B cell (primary cell): ENCODE data around the gene BEST1. TPM values are rescaled to one million over a fixed set of nuclear protein-coding genes. Genes with fewer than 3 reads are reported as not detected.

Experiments used
- ATAC-seq: fragments of 200-7000 bp; cut with Tn5 transposase; one replicate; pipeline ENCODE4 v1.10.0; 2021; ENCODE audit warnings: low read depth, mild to moderate bottlenecking, moderate number of reproducible peaks, moderate library complexity
- CTCF ChIA-PET: fragments of 350-600 bp; sonication (Branson Sonifier 250); formaldehyde crosslinking; loops from one replicate; lab custom pipeline; 2021; ENCODE audit warnings: antibody characterized with exemption, inconsistent platforms; lab: Charles Lee
- POLR2A ChIA-PET: fragments of 350-600 bp; sonication (Branson Sonifier 250); formaldehyde crosslinking; loops from one replicate; lab custom pipeline; 2021; ENCODE audit warnings: antibody characterized with exemption; lab: Charles Lee
- DNase-seq: peaks from one replicate; pipeline ENCODE4 v3.0.0; 2013
- H2AFZ ChIP-seq: 2 replicates; pipeline ENCODE4 v1.6.1; 2012; ENCODE audit warnings: mild to moderate bottlenecking, low read depth, low read length; ENCODE audit not compliant: insufficient read depth, poor library complexity, severe bottlenecking
- H3K27ac ChIP-seq, 2 donors: 1 replicate in 1 of 2; 2 replicates in 1 of 2; pipeline ENCODE4 v1.5.1; 2012 to 2013; ENCODE audit warnings: low read length in 2 of 2, mild to moderate bottlenecking in 2 of 2, moderate library complexity in 1 of 2
- H3K27me3 ChIP-seq, 4 experiments: fragments of 200-600 bp in 1 of 4; sonication (generic) in 1 of 4; replicated peaks in 1 of 4; 1 replicate in 2 of 4; 2 replicates in 2 of 4; pipeline versions ENCODE4 v1.6.1 to v1.7.0; 2013 to 2016; ENCODE audit warnings: low read length in 3 of 4, mild to moderate bottlenecking in 2 of 4, mixed read lengths in 1 of 4, moderate library complexity in 1 of 4; ENCODE audit not compliant: insufficient read depth in 4 of 4, control insufficient read depth in 3 of 4; ENCODE audit errors: control extremely low read depth in 1 of 4
- H3K36me3 ChIP-seq, 2 experiments: replicated peaks in 1 of 2; 1 replicate in 1 of 2; 2 replicates in 1 of 2; pipeline versions ENCODE4 v1.6.1 to v1.7.1; 2013; ENCODE audit warnings: low read length in 1 of 2; ENCODE audit not compliant: insufficient read depth in 2 of 2, control insufficient read depth in 1 of 2; ENCODE audit errors: control extremely low read depth in 1 of 2, extremely low read depth in 1 of 2
- H3K4me1 ChIP-seq, 2 donors: fragments of 200-600 bp in 1 of 2; sonication (generic) in 1 of 2; 1 replicate in 1 of 2; 2 replicates in 1 of 2; pipeline versions ENCODE4 v1.5.1 to v1.6.1; 2013 to 2017; ENCODE audit warnings: low read length in 2 of 2; ENCODE audit not compliant: control insufficient read depth in 2 of 2, insufficient read depth in 2 of 2
- H3K4me2 ChIP-seq: replicated peaks from 2 replicates; pipeline ENCODE3; 2012; ENCODE audit warnings: mild to moderate bottlenecking, low read depth, low read length; ENCODE audit not compliant: poor library complexity, severe bottlenecking
- H3K4me3 ChIP-seq, 5 experiments: fragments of 200-600 bp in 1 of 5; sonication (generic) in 1 of 5; 1 replicate in 3 of 5; 2 replicates in 2 of 5; pipeline versions ENCODE4 v1.5.1 to v1.7.0; 2011 to 2016; ENCODE audit warnings: low read length in 4 of 5, mild to moderate bottlenecking in 4 of 5, low read depth in 2 of 5, control low read depth in 1 of 5, moderate library complexity in 1 of 5; ENCODE audit not compliant: insufficient read depth in 1 of 5; ENCODE audit errors: control extremely low read depth in 1 of 5, extremely low read depth in 1 of 5
- H3K79me2 ChIP-seq: fragments of 200-600 bp; sonication (generic); one replicate; pipeline ENCODE4 v1.6.0; 2016; ENCODE audit warnings: low read length; ENCODE audit not compliant: control insufficient read depth, insufficient read depth
- H3K9ac ChIP-seq: fragments of 200-600 bp; sonication (generic); 2 replicates; pipeline ENCODE4 v1.6.1; 2017; ENCODE audit warnings: mild to moderate bottlenecking, low read length, moderate library complexity
- H3K9me3 ChIP-seq, 3 donors: one replicate each; pipeline versions ENCODE4 v1.6.1 to v1.7.1; 2013; ENCODE audit warnings: low read length in 2 of 3; ENCODE audit not compliant: control insufficient read depth in 2 of 3, insufficient read depth in 1 of 3; ENCODE audit errors: control extremely low read depth in 1 of 3
- H4K20me1 ChIP-seq: 2 replicates; pipeline ENCODE4 v1.6.0; 2012; ENCODE audit warnings: mild to moderate bottlenecking, low read length; ENCODE audit not compliant: insufficient read depth, control insufficient read depth, poor library complexity, severe bottlenecking
- H3K27ac Mint-ChIP-seq: one replicate; pipeline ENCODE4 v1.8.0; 2021; ENCODE audit warnings: mixed read lengths
- H3K27me3 Mint-ChIP-seq: one replicate; pipeline ENCODE4 v1.8.0; 2021; ENCODE audit warnings: mixed read lengths
- H3K4me1 Mint-ChIP-seq: one replicate; pipeline ENCODE4 v1.8.0; 2021; ENCODE audit warnings: mixed read lengths
- H3K4me3 Mint-ChIP-seq: one replicate; pipeline ENCODE4 v1.8.0; 2021; ENCODE audit warnings: mixed read lengths
- H3K9me3 Mint-ChIP-seq: one replicate; pipeline ENCODE4 v1.8.0; 2022; ENCODE audit warnings: mixed read lengths; ENCODE audit not compliant: insufficient read depth
- CTCF ChIP-seq: fragments of 200-600 bp; IDR thresholded peaks from one replicate; pipeline ENCODE4 v1.8.0; 2022; ENCODE audit warnings: antibody characterized with exemption, mild to moderate bottlenecking
- EZH2 ChIP-seq: IDR thresholded peaks from 2 replicates; pipeline ENCODE4 v1.6.1; 2012; ENCODE audit warnings: borderline replicate concordance, low read depth, mild to moderate bottlenecking, moderate library complexity, low read length; ENCODE audit not compliant: insufficient read depth, poor library complexity, severe bottlenecking
- WGBS: methylation state at CpG from one replicate; pipeline ENCODE4 v1.1.5; 2013; ENCODE audit warnings: missing lambda C conversion rate; ENCODE audit not compliant: insufficient coverage; 5-methylcytosine and 5-hydroxymethylcytosine counted together
- intact Hi-C: fragments of 100-400 bp; cut with micrococcal nuclease; formaldehyde crosslinking; loops from one replicate; pipeline ENCODE4 v1.10.0; 2022
- polyA plus RNA-seq: library from polyadenylated mRNA; depleted of rRNA; stranded (reverse); fragments of >200 nt; gene quantifications from 2 replicates; pipeline ENCODE4 v1.2.3, GENCODE V29; 2012
- total RNA-seq, 2 donors: library from RNA; stranded (reverse); fragments of 120-200 nt in 1 of 2; gene quantifications; 1 replicate in 1 of 2; 2 replicates in 1 of 2; pipeline versions ENCODE4 v1.2.3 to v1.2.4, GENCODE V29; 2013 to 2022

Gene BEST1
- total and polyA plus RNA-seq, 2 donors (not counting 1 experiment from before 2014, with no cell fraction given): 0.07 to 0.99 TPM

- 89% methylated on average over 6 of the region's 6 CpGs for WGBS
- peaks cover 0 to 7% (median 0%) of the 10 kb centered on the region in 3 donors for H3K9me3 ChIP-seq
These were observed 26.1 kb upstream of the BEST1 start for GRCh38 chr11:61924064-61924455.

GRCh38 chr11:61925736-61926135 lies 24.4 kb upstream of the BEST1 start:
- no peak overlapping the region for H3K27ac Mint-ChIP-seq
- DNase-seq (no peak), ATAC-seq (no peak)
- CTCF ChIA-PET: interaction anchor here (1.4 to 1.6 kb wide), 2 partner anchors 22 to 156 kb away, joined by 3 to 5 read pairs; no protein-coding TSS in a partner anchor
- POLR2A ChIA-PET: no interaction called here
- no CpG with 5 or more reads among the region's 2 CpGs for WGBS
- peaks cover 21% of the 10 kb centered on the region for H3K27me3 Mint-ChIP-seq
- H3K4me1 Mint-ChIP-seq: peaks cover 4% of the 10 kb centered on the region
- H3K4me3 ChIP-seq: no peak overlapping the region
- no peaks in the 10 kb centered on the region for H3K79me2 ChIP-seq
- no peaks in the 10 kb centered on the region for H3K9me3 Mint-ChIP-seq
- TF ChIP-seq EZH2 (no peak), CTCF (no peak)
- no peak overlapping the region for H2AFZ ChIP-seq
- peaks cover 0 to 9% (median 0%) of the 10 kb centered on the region in 4 experiments for H3K27me3 ChIP-seq
- no peak overlapping the region for H3K27ac ChIP-seq
- H4K20me1 ChIP-seq: no peaks in the 10 kb centered on the region
- H3K4me1 ChIP-seq: no peaks in the 10 kb centered on the region
- H3K9me3 ChIP-seq: peaks cover 0 to 7% (median 0%) of the 10 kb centered on the region in 3 donors
- no peaks in the 10 kb centered on the region for H3K36me3 ChIP-seq
- no peak overlapping the region for H3K9ac ChIP-seq
- intact Hi-C loops: no loop called here
- H3K4me3 Mint-ChIP-seq: no peak overlapping the region
- no peak overlapping the region for H3K4me2 ChIP-seq

More at GRCh38 chr11:61924064-61924455, 26.1 kb upstream of the BEST1 start:
- Mint-ChIP-seq H3K4me3 (no peak overlapping the region), H3K27ac (no peak overlapping the region), H3K9me3 (no peaks in the 10 kb centered on the region), H3K27me3 (peaks cover 33% of the 10 kb centered on the region), H3K4me1 (peaks cover 4% of the 10 kb centered on the region)
- no peak for TF ChIP-seq EZH2
- no peak for TF ChIP-seq CTCF
- no peak overlapping the region for H2AFZ ChIP-seq
- POLR2A ChIA-PET: no interaction called here
- H3K4me3 ChIP-seq: no peak overlapping the region
- no peaks in the 10 kb centered on the region for H3K4me1 ChIP-seq
- H3K27me3 ChIP-seq: peaks cover 0 to 13% (median under 1%) of the 10 kb centered on the region in 4 experiments
- H4K20me1 ChIP-seq: no peaks in the 10 kb centered on the region
- intact Hi-C loops: no loop called here
- CTCF ChIA-PET: interaction anchor here (1.2 kb wide), 1 partner anchor 23 kb away, joined by 3 read pairs; no protein-coding TSS in a partner anchor
- DNase-seq (no peak), ATAC-seq (no peak)
- no peak overlapping the region for H3K9ac ChIP-seq
- H3K36me3 ChIP-seq: no peaks in the 10 kb centered on the region
- H3K4me2 ChIP-seq: no peak overlapping the region
- H3K79me2 ChIP-seq: no peaks in the 10 kb centered on the region
- no peak overlapping the region for H3K27ac ChIP-seq
